Measurements from ENCODE around the gene CERT1.

CERT1 gene

DNA sequence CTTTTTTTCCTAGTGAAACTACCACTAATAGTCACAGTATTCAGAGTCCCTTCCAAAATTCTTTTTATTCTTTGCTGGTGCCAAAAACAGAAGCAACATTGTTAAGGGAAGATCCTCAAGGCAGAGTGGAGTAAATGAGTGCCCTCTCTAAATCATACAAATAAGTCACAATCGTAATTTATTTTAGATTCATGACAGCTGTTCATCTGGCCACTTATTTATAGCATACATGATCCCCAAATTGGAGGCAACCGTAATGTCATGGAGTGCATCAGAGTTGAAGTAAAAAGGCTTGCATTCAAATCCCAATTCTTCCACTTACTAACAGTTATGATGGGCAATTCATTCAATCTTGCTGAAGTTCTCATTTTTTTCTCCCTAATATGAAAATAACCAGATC is 33.7 kb upstream of the CERT1 start:
- TF ChIP-seq, protein P1, sequence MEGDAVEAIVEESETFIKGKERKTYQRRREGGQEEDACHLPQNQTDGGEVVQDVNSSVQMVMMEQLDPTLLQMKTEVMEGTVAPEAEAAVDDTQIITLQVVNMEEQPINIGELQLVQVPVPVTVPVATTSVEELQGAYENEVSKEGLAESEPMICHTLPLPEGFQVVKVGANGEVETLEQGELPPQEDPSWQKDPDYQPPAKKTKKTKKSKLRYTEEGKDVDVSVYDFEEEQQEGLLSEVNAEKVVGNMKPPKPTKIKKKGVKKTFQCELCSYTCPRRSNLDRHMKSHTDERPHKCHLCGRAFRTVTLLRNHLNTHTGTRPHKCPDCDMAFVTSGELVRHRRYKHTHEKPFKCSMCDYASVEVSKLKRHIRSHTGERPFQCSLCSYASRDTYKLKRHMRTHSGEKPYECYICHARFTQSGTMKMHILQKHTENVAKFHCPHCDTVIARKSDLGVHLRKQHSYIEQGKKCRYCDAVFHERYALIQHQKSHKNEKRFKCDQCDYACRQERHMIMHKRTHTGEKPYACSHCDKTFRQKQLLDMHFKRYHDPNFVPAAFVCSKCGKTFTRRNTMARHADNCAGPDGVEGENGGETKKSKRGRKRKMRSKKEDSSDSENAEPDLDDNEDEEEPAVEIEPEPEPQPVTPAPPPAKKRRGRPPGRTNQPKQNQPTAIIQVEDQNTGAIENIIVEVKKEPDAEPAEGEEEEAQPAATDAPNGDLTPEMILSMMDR (IDR thresholded peaks at IDR 0.05; ENCODE audit: low read depth, low read length, poor library complexity, severe bottlenecking) = no peak
- no peak for TF ChIP-seq EZH2phosphoT487 (IDR thresholded peaks at IDR 0.05; ENCODE audit: borderline replicate concordance, low read length)
- no peaks in the 10 kb centered on the region for H3K27me3 ChIP-seq (ENCODE audit: control insufficient read depth, low read length)
- no peaks in the 10 kb centered on the region for H3K79me2 ChIP-seq (ENCODE audit: control insufficient read depth, low read length)
- H3K4me3 ChIP-seq (ENCODE audit: low read length) = no peak overlapping the region
- H3K4me1 ChIP-seq (ENCODE audit: control insufficient read depth, low read length) = peaks cover 3% of the 10 kb centered on the region
- no peak overlapping the region for H3K4me2 ChIP-seq (ENCODE audit: low read length)
- H3K36me3 ChIP-seq (ENCODE audit: control insufficient read depth, low read length) = no peaks in the 10 kb centered on the region; the same call in 1 of the 2 replicates
- 0 out of 2 replicates have a peak, but pooled peaks cover 2% of the 10 kb centered on the region for H3F3A ChIP-seq (ENCODE audit: control insufficient read depth, insufficient read depth)
- no peaks in the 10 kb centered on the region for H3K9me2 ChIP-seq (replicated peaks; ENCODE audit: control insufficient read depth, low read length)
- no peak overlapping the region for H3K27ac ChIP-seq (ENCODE audit: low read depth, low read length)
- no peaks in the 10 kb centered on the region for H3K9me3 ChIP-seq (ENCODE audit: control insufficient read depth, insufficient read depth, low read length)
- H4K20me1 ChIP-seq (ENCODE audit: control insufficient read depth, insufficient read depth, low read depth, low read length) = no peaks in the 10 kb centered on the region

GRCh38 chr5:75538211-75538610 is 26.8 kb upstream of the CERT1 start:
- H3K4me3 ChIP-seq (ENCODE audit: low read length) = no peak overlapping the region
- peaks cover 3% of the 10 kb centered on the region; the same call in 1 of the 2 replicates for H3K36me3 ChIP-seq (ENCODE audit: control insufficient read depth, low read length)
- H3K4me1 ChIP-seq (ENCODE audit: control insufficient read depth, low read length) = peaks cover 3% of the 10 kb centered on the region
- no peak overlapping the region for H3K4me2 ChIP-seq (ENCODE audit: low read length)
- no peak overlapping the region for H3K27ac ChIP-seq (ENCODE audit: low read depth, low read length)
- H3F3A ChIP-seq (ENCODE audit: control insufficient read depth, insufficient read depth) = 0 out of 2 replicates have a peak, but pooled peaks cover 2% of the 10 kb centered on the region
- H3K79me2 ChIP-seq (ENCODE audit: control insufficient read depth, low read length) = peaks cover 30% of the 10 kb centered on the region
- H3K9me3 ChIP-seq (ENCODE audit: control insufficient read depth, insufficient read depth, low read length) = no peaks in the 10 kb centered on the region
- no peaks in the 10 kb centered on the region for H3K27me3 ChIP-seq (ENCODE audit: control insufficient read depth, low read length)
- TF ChIP-seq, protein P1 (IDR thresholded peaks at IDR 0.05; ENCODE audit: low read depth, low read length, poor library complexity, severe bottlenecking) = no peak
- no peak for TF ChIP-seq EZH2phosphoT487 (IDR thresholded peaks at IDR 0.05; ENCODE audit: borderline replicate concordance, low read length)
- no peaks in the 10 kb centered on the region for H3K9me2 ChIP-seq (replicated peaks; ENCODE audit: control insufficient read depth, low read length)
- no peaks in the 10 kb centered on the region for H4K20me1 ChIP-seq (ENCODE audit: control insufficient read depth, insufficient read depth, low read depth, low read length)

GRCh38 chr5:75536694-75537360 is 25.4 kb upstream of the CERT1 start:
- Histone ChIP-seq H3K4me1 (ENCODE audit: control insufficient read depth, low read length) (no peaks in the 10 kb centered on the region), H3K9me3 (ENCODE audit: control insufficient read depth, insufficient read depth, low read length) (no peaks in the 10 kb centered on the region), H3F3A (ENCODE audit: control insufficient read depth, insufficient read depth) (0 out of 2 replicates have a peak, but pooled peaks cover 2% of the 10 kb centered on the region), H4K20me1 (ENCODE audit: control insufficient read depth, insufficient read depth, low read depth, low read length) (no peaks in the 10 kb centered on the region), H3K4me3 (ENCODE audit: low read length) (no peak overlapping the region), H3K27ac (ENCODE audit: low read depth, low read length) (no peak overlapping the region), H3K27me3 (ENCODE audit: control insufficient read depth, low read length) (no peaks in the 10 kb centered on the region), H3K36me3 (ENCODE audit: control insufficient read depth, low read length) (peaks cover 3% of the 10 kb centered on the region; the same call in 1 of the 2 replicates), H3K4me2 (ENCODE audit: low read length) (no peak overlapping the region), H3K79me2 (ENCODE audit: control insufficient read depth, low read length) (peaks cover 30% of the 10 kb centered on the region), H3K9me2 (replicated peaks; ENCODE audit: control insufficient read depth, low read length) (no peaks in the 10 kb centered on the region)
- TF ChIP-seq, protein P1 (IDR thresholded peaks at IDR 0.05; ENCODE audit: low read depth, low read length, poor library complexity, severe bottlenecking) = no peak
- no peak for TF ChIP-seq EZH2phosphoT487 (IDR thresholded peaks at IDR 0.05; ENCODE audit: borderline replicate concordance, low read length)
